Embryonic facial prominence (tissue), 1 donor: ENCODE measurements around the gene DHRS3.
"Not testable (repeated sequence)": the region's sequence is repeated elsewhere in the genome, so short reads cannot be mapped to it uniquely, and the experiment has no call there.

Experiments used
- DNase-seq: peaks from one replicate; pipeline ENCODE4 v3.0.0-alpha.2; 2016; ENCODE audit errors: extremely low spot score

DHRS3 gene, protein sequence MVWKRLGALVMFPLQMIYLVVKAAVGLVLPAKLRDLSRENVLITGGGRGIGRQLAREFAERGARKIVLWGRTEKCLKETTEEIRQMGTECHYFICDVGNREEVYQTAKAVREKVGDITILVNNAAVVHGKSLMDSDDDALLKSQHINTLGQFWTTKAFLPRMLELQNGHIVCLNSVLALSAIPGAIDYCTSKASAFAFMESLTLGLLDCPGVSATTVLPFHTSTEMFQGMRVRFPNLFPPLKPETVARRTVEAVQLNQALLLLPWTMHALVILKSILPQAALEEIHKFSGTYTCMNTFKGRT

DNA sequence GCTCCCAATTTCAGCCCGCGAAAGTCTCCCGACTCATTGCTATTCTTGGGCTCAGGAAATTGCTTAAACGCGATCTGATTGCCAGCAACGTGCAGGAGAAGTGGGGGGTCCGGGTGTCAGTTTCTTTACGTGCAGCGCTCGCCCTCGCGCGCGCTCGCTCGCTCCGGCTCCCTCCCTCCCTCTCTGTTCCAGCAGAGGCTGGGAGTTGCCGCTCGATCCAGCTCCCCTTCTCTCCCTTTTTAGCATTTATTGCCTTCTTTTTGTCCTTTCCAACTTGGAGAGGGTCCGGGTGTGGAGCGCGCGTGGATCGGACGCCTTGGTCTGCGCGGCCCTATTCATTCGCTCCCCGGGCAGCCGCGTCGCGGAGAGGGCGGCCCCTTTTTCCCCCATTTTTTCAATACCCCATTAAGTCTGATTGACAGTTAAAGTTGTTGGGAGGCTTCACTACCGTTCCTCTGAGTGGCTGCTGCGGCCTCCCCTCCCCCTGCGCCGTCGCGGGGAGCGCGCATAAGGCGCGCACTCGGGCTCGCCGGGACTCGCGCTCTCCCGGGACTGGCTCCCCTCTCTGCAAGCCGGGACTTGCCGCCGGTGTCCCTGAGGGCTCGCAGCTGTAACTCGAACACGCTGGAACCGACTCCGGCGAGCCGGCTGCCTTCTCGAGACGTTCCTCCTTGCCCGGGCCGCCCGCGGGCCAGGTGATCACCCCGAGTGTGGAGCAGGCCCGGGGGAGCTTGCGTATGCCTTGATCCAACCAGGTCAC, at the start of gene DHRS3:
Gene DHRS3, minus strand, starts transcription at position 310 of the 760 bp plus-strand sequence. CDS start 862 bp downstream, outside the sequence.
- DNase-seq, result peak; percentile 72

DNA sequence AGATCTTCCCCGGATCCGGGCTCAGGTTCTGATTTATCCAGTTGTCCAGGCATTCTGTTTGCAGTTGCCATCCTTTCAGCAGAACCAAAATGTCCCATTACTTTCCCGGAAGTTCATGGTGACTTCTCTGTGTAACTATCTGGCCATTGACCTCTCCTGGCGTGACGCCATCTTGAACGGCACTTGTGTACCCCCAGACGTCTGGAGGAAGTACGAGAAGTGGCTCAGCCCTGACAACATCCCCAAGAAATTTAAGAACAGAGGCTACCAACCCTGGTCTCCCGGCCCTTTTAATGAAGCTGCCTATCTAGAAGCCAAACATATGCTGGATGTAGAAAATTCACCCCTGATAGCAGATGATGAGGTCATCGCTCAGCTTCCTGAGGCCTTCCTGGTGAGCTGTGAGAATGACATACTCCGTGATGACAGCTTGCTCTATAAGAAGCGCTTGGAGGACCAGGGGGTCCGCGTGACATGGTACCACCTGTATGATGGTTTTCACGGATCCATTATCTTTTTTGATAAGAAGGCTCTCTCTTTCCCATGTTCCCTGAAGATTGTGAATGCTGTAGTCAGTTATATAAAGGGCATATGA, 48.2 kb upstream of the DHRS3 start:
- no peak for DNase-seq

DNA sequence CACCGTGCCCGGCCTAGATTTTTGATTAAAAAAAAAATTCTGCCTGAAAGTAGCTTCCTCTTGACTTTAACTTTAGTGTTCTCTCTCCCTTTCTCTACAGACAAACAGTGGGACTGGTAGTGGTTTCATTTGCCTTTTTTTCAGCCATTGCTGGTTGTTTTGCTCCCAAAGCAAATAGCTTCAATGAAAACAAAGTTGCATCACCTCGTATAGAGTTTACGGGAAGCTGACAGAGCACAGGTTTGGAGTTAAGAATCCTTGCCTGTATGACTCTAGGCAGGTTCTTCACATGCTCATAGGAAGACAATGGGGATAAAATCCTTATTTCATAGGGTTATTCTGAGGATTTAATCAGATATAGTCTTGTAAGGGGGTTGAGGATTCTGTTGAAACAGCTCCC, 47.5 kb upstream of the DHRS3 start:
- DNase-seq, result no peak

DNA sequence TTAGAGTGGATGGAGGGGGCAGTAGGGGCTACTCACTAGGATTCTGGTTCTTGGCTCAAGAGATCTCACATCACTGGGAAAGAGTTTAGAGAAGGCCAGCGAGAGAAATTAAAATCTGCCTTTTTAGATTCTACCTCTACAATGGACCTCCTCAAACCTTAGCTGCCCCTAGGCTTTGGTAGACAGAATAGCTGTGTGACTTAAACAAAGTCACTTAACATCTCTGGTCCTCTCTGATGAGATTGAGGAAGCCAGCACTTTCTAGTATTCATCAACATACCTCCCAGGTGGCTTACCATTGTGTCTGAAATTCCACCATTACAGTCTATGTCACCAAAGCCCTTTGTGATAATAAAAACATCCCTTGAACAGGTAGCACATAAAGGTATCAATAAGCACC, 44.5 kb upstream of the DHRS3 start:
- DNase-seq, result no peak

DNA sequence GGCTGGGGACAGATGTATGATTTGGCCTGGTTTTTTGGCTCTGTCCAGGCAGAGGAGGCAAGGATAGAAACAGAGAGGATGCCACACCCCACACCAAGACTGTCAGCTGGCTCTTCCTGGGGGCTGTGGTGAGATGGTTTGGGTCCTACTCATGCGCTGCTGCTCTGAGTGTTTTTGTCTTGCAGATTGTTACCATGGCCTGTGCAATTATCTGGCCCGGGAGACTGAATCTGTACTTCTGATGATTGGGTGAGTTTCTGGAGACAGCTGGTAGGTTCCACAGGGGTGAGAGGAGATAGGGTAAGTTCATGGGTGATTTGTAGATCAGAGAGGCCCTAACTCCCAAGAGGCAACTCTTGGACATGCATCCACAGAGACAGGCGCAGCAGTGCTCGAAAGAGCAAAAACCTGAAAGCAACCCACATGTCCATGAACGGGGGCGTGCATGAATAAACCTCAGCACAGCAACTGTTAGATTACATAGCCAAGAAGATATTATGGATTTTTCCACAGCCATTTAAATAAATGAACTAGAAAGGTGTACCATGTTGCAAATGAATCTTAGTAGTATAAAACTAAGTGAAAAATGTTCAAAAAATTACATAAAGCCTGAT, 43.7 kb upstream of the DHRS3 start:
- DNase-seq, result no peak

DNA sequence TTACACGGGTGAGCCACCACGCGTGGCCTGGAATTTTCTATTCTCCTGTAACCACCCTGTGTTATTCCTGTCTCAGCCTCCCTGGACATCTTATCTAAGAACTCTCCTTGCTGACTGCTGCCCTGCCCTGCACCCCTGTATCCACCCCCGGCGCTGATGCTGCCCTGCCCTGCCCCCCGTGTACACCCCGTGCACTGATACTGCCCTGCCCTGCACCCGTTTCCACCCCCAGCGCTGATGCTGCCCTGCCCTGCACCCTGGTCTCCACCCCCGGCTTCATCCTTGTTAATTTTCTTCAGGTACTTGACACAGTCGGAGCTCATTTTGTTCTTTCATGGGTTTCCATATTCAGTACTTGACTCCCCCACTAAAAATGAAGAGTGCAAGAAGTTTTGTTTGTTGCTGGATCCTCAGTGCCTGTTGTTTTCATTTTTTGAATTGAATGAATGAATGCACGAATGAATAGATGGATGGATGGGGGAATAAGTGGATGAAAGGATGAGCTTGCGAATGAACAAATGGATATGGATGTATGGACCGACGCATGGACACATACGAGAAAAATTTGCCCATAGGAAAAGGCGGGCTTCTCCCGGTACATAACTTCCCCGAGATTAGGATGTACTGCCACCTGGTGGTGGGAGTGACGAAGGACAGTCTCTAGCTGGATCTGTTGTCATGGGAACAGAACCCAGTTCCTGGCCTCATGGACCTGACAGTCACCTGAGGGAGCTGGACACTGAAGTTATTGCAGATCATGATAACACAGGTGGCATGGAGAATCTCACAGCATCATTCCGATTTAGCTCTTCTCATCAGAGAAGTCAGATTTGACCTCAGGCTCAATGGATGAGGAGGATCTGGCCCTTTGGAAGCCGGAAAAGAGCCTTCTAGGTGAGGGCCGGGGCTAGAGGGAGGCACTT, 40.8 kb upstream of the DHRS3 start:
- peak; percentile 61 for DNase-seq

DNA sequence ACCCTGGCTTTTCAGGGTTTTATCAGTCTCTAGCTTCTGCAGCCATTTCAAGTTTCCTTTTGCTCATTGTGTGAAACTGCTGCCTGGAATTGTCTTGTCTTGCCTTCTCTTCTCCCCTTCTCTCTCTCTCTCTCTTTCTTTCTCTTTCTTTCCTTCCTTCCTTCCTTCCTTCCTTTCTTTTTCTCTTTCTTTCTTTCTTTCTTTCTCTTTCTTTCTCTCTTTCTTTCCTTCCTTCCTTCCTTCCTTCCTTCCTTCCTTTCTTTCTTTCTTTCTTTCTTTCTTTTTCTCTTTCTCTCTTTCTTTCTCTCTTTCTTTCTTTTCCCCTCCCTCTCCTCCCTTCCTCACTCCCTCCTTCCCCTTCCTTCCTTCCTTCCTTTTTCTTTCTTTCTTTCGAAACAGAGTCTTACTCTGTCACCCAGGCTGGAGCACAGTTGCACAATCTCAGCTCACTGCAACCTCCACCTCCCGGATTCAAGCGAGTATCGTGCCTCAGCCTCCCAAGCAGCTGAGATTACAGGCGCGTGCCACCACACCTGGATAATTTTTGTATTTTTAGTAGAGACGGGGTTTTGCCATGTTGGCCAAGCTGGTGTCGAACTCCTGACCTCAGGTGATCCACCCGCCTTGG, 40.0 kb upstream of the DHRS3 start:
- DNase-seq, result not testable (repeated sequence)

DNA sequence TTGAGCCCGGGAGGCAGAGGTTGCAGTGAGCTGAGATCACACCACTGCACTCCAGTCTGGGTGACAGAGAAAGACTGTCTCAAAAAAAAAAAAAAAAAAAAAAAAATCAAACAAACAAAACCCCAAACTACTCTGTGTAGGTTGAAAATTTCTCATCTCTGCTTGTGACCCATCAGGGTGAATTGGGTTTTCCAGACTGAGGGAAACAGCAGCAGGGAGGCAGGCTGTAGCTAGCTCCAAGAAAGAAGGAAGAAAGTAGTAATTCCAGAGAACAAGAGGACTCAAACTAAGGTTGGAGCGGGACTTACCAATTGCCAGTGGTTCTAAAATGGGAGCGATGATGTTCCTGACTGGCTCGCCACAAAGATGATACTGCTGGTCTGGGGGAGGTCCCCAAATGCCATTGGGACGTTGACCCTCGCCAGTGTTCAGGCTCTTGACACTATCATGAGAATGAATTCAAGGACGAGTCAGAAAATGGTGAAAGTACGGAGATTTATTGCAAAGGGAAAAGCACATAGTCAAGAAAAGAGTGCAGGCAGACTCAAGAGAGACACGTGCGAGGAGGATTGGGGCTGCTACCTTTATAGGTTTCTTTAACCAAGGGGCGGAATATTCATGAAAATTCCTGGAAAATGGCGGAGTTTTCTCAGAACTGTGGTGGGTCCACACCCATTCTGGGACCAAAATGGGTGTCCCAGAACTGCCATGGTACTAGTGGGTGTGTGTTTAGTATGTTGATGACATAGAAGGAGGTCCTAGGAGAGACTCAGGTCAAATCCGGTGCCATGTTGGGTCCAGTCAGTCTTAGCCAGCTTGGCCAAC, 39.3 kb upstream of the DHRS3 start:
- DNase-seq, result no peak

DNA sequence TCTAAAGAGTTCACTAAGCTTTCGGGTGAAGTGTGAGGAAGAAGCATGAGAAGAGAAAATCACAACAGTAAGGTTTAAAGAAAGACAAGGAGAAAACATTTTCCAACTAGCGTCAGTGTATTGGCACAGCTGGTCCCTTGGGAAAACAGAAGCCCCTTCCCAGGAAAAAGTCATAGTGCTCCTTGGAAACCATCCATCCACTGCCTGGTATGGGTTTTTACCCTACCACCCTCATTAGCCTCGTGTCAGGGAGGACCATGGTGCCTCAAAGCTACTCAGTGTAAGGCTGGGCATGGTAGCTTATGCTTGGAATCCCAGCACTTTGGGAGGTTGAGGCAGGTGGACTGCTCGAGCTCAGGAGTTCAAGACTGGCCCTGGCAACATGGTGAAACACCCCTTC, 38.6 kb upstream of the DHRS3 start:
- no peak for DNase-seq

DNA sequence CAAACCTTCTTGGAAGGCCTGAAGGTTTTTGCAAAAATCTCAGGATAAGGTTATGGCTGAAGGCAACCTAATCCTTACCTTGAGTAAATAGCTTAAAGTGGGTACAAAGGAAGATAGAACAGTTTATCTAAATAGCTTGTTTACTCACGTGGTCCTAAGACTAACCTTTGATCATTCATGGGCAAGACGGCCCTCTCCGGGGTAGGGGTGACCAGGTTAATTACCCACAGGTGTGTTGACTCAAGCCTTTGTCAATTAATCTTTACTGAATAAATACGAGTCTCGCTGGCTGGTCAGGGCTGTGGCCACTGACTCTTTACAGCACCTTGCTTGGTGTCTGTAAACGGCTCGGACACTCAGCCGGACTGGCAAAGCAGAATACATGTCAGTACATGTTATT, 36.6 kb upstream of the DHRS3 start:
- DNase-seq, result no peak

DNA sequence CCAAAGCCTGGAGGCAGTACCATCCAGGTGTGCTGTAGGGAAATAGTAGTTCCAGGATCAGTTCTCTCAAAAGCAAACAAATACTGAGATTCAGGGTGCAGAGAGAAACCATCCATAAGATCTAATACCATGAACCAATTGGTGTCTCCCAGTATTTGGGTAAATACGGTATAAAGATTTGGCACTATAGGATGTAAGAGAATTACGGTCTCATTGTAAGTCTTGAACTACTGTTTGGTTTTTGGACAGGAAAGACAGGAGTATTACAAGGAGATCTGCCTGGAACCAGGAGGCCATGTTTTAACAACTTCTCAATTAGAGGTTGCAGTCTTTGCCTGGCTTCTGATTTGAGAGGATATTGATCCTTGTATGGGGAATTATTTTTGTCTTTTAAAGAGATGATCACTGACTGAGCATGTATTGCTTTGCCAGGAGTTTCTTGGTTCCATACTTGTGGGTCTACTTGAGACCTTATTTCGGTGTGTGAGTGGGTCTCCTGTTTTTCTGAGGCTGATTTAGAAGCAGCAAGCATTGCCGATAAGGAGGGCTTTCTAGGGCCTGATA, 36.1 kb upstream of the DHRS3 start:
- DNase-seq, result no peak

DNA sequence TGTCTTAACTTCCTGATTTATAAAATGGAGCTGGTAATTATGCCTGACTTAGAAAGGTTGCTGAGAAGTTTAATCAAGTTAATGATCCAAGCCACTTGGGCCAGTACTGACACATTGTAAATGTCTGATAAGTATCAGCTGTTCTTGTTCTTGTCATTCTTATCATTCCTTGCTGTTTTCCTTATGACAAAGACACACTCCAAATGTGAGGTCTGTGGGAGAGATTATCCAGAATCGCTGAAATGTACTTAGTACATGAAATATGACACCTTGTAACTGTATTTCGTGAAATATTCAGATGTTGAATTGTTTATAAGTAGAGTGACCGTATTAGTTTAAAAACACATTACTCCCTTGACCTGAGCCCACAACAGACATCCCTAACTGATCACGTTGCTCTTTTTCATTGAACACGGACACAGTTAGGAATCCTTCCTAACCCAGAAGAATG, 32.0 kb upstream of the DHRS3 start:
- no peak for DNase-seq

DNA sequence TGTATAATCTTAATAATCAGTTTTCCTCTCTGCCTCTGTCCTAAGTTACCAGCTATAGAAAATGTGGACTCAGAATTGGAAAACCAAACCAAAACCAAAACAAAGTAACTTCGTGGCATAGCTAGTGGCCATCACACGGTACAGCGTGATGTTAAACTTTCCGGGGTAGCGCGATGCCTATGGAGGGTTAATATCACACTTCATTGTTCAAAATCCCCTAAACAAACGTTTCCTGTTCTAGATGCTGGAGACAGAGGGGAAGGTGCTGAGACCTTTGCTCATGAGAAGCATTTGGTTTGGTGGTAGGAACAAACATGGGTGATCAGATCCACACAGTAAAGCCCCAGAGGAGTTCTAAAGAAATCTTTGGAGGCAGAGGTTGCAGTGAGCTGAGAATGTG, 30.7 kb upstream of the DHRS3 start:
- DNase-seq, result no peak

DNA sequence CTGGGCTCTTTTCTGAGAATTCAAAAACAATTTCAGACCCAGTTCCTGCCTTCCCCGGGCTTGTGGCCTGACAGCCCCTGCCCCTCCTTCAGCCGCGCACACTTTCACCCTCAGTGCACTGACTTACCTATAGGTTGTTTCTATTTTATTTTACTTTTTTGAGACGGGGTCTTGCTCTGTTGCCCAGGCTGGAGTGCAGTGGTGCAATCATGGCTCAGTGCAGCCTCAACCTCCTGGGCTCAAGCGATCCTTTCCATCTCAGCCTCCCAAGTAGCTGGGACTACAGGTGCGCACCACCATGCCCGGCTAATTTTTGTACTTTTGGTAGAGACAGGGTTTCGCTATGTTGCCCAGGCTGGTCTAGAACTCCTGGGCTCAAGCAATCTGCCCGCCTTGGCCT, 27.4 kb upstream of the DHRS3 start:
- not testable (repeated sequence) for DNase-seq

DNA sequence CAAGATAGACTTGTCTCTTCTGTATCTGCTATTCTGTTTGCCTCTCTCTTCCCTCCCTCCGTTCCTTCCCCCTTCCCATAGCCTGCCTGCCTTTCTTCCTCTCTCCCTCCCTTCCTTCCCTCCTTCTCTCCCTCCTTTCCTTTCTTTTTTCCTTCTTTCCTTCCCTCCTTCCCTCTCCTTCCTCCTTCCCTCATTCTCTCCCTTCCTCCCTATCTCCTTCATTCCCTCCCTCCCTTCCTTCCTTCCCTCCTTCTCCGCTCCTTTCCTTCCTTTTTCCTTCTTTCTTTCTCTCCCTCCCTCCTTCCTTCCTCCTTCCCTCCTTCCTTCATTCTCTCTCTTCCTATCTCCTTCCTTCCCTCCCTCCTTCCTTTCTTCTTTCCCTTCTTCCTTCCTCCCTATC, 26.8 kb upstream of the DHRS3 start:
- no peak for DNase-seq

DNA sequence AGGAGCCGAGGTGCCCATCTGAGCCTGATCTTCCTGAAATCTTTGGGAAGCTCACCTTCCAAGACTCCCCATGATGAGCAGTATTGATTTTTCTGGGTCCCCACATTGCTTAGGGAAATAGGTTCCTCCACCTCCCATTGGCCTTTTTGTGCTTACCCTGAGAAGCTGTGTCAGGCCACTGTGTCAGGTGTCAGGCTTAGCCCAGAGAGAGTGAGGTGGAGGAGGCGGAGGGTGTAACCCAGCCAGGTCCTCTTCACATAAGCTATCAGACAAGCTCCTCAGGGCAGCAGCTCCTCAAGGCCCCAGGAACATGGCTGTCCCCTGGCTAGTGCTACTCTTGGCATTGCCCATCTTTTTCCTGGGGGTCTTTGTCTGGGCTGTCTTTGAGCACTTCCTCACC, 26.2 kb upstream of the DHRS3 start:
- DNase-seq, result no peak

DNA sequence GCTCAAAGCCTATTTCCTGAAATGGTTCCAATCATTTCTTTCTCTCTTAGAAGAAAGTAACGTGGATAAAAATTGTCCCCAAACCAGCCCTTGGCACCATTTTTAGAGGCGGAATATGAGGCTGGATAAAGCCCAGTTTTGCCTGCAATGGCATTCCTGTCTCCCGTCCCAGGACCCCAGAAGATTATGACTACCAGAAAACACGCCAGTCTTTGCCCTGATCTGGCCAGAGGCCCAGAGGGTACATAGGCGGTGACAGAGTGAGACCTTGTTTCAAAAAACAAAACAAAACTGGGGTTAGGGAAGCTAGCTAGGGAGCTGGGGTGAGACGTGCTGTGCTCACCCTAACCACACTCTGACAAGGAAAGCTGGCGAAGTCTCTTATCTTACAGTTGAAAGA, 25.8 kb upstream of the DHRS3 start, which contains the start of gene AADACL4:
Gene AADACL4, plus strand, starts transcription at position 301 of the 400 bp plus-strand sequence. CDS start 462 bp downstream, outside the sequence.
- no peak for DNase-seq

DNA sequence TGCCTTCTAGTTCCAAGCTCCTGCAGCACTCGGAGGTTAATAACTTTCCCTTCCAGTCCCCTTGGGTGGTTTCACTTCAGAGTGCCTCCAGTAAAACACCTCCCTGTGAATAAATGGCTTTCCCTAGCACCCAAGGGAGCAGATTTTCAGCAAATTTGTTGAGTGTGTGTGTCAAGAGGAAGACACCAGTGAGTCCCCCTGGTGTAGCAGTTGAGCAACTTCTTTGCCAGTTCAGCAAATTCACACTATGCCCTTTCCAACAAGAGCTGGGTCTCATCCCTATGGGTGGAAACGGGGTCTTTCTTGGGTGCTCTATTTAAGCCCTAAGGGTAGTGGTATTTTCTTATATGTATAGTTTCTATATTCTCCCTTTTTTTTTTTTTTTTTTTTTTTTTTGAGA, 25.1 kb upstream of the DHRS3 start:
- DNase-seq, result no peak

DNA sequence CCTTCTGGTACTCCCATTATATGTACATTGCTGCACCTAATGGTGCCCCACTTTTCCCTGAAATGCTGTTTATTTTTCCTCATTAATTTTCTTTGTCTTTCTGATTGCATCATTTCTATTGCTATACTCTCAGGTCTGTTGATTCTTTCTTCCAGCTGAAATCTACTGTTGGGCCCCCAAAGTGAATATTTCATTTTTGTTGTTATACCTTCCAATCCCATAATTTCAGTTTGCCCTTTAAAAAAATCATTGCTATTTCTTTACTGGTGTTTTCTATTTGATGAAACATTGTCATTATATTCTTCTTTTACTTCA, 22.9 kb upstream of the DHRS3 start:
- DNase-seq, result no peak
